ENCODE measurements around the gene APBB2.

APBB2 gene

GRCh38 chr4:41175794-41176193 is 38.5 kb downstream of the APBB2 start:
- Histone ChIP-seq H3K36me3 (ENCODE audit: control insufficient read depth, insufficient read depth, low read length) (no peaks in the 10 kb centered on the region), H3K27ac (ENCODE audit: low read depth, low read length, severe bottlenecking) (no peak overlapping the region), H3K9me3 (ENCODE audit: control insufficient read depth, low read length) (no peaks in the 10 kb centered on the region), H3K4me3 (ENCODE audit: extremely low read depth, insufficient read depth, low read length, poor library complexity, severe bottlenecking) (no peak overlapping the region), H3K4me1 (ENCODE audit: control insufficient read depth, insufficient read depth, low read length, poor library complexity, severe bottlenecking) (peaks cover 23% of the 10 kb centered on the region)

- Histone ChIP-seq H3K27ac (ENCODE audit: low read depth, low read length, severe bottlenecking) (no peak overlapping the region), H3K4me1 (ENCODE audit: control insufficient read depth, insufficient read depth, low read length, poor library complexity, severe bottlenecking) (peaks cover 23% of the 10 kb centered on the region), H3K9me3 (ENCODE audit: control insufficient read depth, low read length) (no peaks in the 10 kb centered on the region), H3K4me3 (ENCODE audit: extremely low read depth, insufficient read depth, low read length, poor library complexity, severe bottlenecking) (no peak overlapping the region), H3K36me3 (ENCODE audit: control insufficient read depth, insufficient read depth, low read length) (no peaks in the 10 kb centered on the region)
- 100% methylated on average over 1 to 2 of the region's 4 CpGs for WGBS, 2 experiments (ENCODE audit: insufficient coverage in 2 of 2)
Measured at GRCh38 chr4:41174444-41174843, 39.9 kb downstream of the APBB2 start.

GRCh38 chr4:41172786-41173185 is 41.6 kb downstream of the APBB2 start:
- no peak overlapping the region for H3K4me3 ChIP-seq (ENCODE audit: extremely low read depth, insufficient read depth, low read length, poor library complexity, severe bottlenecking)
- 90 to 100% methylated on average over 2 of the region's 2 CpGs for WGBS, 2 experiments (ENCODE audit: insufficient coverage in 2 of 2)
- H3K36me3 ChIP-seq (ENCODE audit: control insufficient read depth, insufficient read depth, low read length) = no peaks in the 10 kb centered on the region
- no peak overlapping the region for H3K27ac ChIP-seq (ENCODE audit: low read depth, low read length, severe bottlenecking)
- peaks cover 18% of the 10 kb centered on the region for H3K4me1 ChIP-seq (ENCODE audit: control insufficient read depth, insufficient read depth, low read length, poor library complexity, severe bottlenecking)
- no peaks in the 10 kb centered on the region for H3K9me3 ChIP-seq (ENCODE audit: control insufficient read depth, low read length)

- WGBS, 2 experiments (ENCODE audit: insufficient coverage in 2 of 2) = 43 to 57% methylated on average over 1 of the region's 4 CpGs
- Histone ChIP-seq H3K36me3 (ENCODE audit: control insufficient read depth, insufficient read depth, low read length) (no peaks in the 10 kb centered on the region), H3K4me1 (ENCODE audit: control insufficient read depth, insufficient read depth, low read length, poor library complexity, severe bottlenecking) (no peaks in the 10 kb centered on the region), H3K27ac (ENCODE audit: low read depth, low read length, severe bottlenecking) (no peak overlapping the region), H3K4me3 (ENCODE audit: extremely low read depth, insufficient read depth, low read length, poor library complexity, severe bottlenecking) (no peak overlapping the region), H3K9me3 (ENCODE audit: control insufficient read depth, low read length) (no peaks in the 10 kb centered on the region)
Measured at GRCh38 chr4:41169256-41169800, 45.0 kb downstream of the APBB2 start.

GRCh38 chr4:41167191-41167590 is 47.2 kb downstream of the APBB2 start:
- 40 to 100% methylated on average over 1 of the region's 4 CpGs for WGBS, 2 experiments (ENCODE audit: insufficient coverage in 2 of 2)

GRCh38 chr4:41164405-41164804 is 49.9 kb downstream of the APBB2 start:
- Histone ChIP-seq H3K4me3 (ENCODE audit: extremely low read depth, insufficient read depth, low read length, poor library complexity, severe bottlenecking) (no peak overlapping the region), H3K9me3 (ENCODE audit: control insufficient read depth, low read length) (no peaks in the 10 kb centered on the region), H3K36me3 (ENCODE audit: control insufficient read depth, insufficient read depth, low read length) (no peaks in the 10 kb centered on the region), H3K27ac (ENCODE audit: low read depth, low read length, severe bottlenecking) (no peak overlapping the region), H3K4me1 (ENCODE audit: control insufficient read depth, insufficient read depth, low read length, poor library complexity, severe bottlenecking) (peaks cover 3% of the 10 kb centered on the region)
- WGBS, 2 experiments (ENCODE audit: insufficient coverage in 2 of 2) = no CpG with 5 or more reads among the region's 2 CpGs

More at GRCh38 chr4:41167191-41167590, 47.2 kb downstream of the APBB2 start:
- H3K4me3 ChIP-seq (ENCODE audit: extremely low read depth, insufficient read depth, low read length, poor library complexity, severe bottlenecking) = no peak overlapping the region
- no peaks in the 10 kb centered on the region for H3K36me3 ChIP-seq (ENCODE audit: control insufficient read depth, insufficient read depth, low read length)
- no peaks in the 10 kb centered on the region for H3K4me1 ChIP-seq (ENCODE audit: control insufficient read depth, insufficient read depth, low read length, poor library complexity, severe bottlenecking)
- H3K9me3 ChIP-seq (ENCODE audit: control insufficient read depth, low read length) = no peaks in the 10 kb centered on the region
- H3K27ac ChIP-seq (ENCODE audit: low read depth, low read length, severe bottlenecking) = no peak overlapping the region

GRCh38 chr4:41161355-41161754 is 53.0 kb downstream of the APBB2 start:
- Histone ChIP-seq H3K4me3 (ENCODE audit: extremely low read depth, insufficient read depth, low read length, poor library complexity, severe bottlenecking) (no peak overlapping the region), H3K36me3 (ENCODE audit: control insufficient read depth, insufficient read depth, low read length) (no peaks in the 10 kb centered on the region), H3K9me3 (ENCODE audit: control insufficient read depth, low read length) (no peaks in the 10 kb centered on the region), H3K4me1 (ENCODE audit: control insufficient read depth, insufficient read depth, low read length, poor library complexity, severe bottlenecking) (peaks cover 3% of the 10 kb centered on the region), H3K27ac (ENCODE audit: low read depth, low read length, severe bottlenecking) (no peak overlapping the region)
- WGBS, 2 experiments (ENCODE audit: insufficient coverage in 2 of 2) = 83% methylated on average over 1 of the region's 3 CpGs; no CpG with 5 or more reads in 1 of the 2 experiments

GRCh38 chr4:41160856-41161255 is 53.5 kb downstream of the APBB2 start:
- no peaks in the 10 kb centered on the region for H3K9me3 ChIP-seq (ENCODE audit: control insufficient read depth, low read length)
- no peak overlapping the region for H3K4me3 ChIP-seq (ENCODE audit: extremely low read depth, insufficient read depth, low read length, poor library complexity, severe bottlenecking)
- WGBS, 2 experiments (ENCODE audit: insufficient coverage in 2 of 2) = 100% methylated on average over 1 of the region's 4 CpGs; no CpG with 5 or more reads in 1 of the 2 experiments
- no peaks in the 10 kb centered on the region for H3K36me3 ChIP-seq (ENCODE audit: control insufficient read depth, insufficient read depth, low read length)
- H3K27ac ChIP-seq (ENCODE audit: low read depth, low read length, severe bottlenecking) = no peak overlapping the region
- H3K4me1 ChIP-seq (ENCODE audit: control insufficient read depth, insufficient read depth, low read length, poor library complexity, severe bottlenecking) = peaks cover 4% of the 10 kb centered on the region

GRCh38 chr4:41160012-41160789 is 54.1 kb downstream of the APBB2 start:
- no peaks in the 10 kb centered on the region for H3K36me3 ChIP-seq (ENCODE audit: control insufficient read depth, insufficient read depth, low read length)
- H3K4me1 ChIP-seq (ENCODE audit: control insufficient read depth, insufficient read depth, low read length, poor library complexity, severe bottlenecking) = peaks cover 10% of the 10 kb centered on the region
- WGBS, 2 experiments (ENCODE audit: insufficient coverage in 2 of 2) = 81 to 90% methylated on average over 6 to 7 of the region's 10 CpGs
- no peaks in the 10 kb centered on the region for H3K9me3 ChIP-seq (ENCODE audit: control insufficient read depth, low read length)
- H3K4me3 ChIP-seq (ENCODE audit: extremely low read depth, insufficient read depth, low read length, poor library complexity, severe bottlenecking) = no peak overlapping the region
- H3K27ac ChIP-seq (ENCODE audit: low read depth, low read length, severe bottlenecking) = peak overlapping the region; percentile 24

GRCh38 chr4:41158756-41159155 is 55.6 kb downstream of the APBB2 start:
- H3K36me3 ChIP-seq (ENCODE audit: control insufficient read depth, insufficient read depth, low read length) = no peaks in the 10 kb centered on the region
- no peak overlapping the region for H3K27ac ChIP-seq (ENCODE audit: low read depth, low read length, severe bottlenecking)
- 88 to 100% methylated on average over 2 to 3 of the region's 5 CpGs for WGBS, 2 experiments (ENCODE audit: insufficient coverage in 2 of 2)

GRCh38 chr4:41158274-41158673 is 56.1 kb downstream of the APBB2 start:
- Histone ChIP-seq H3K9me3 (ENCODE audit: control insufficient read depth, low read length) (no peaks in the 10 kb centered on the region), H3K4me1 (ENCODE audit: control insufficient read depth, insufficient read depth, low read length, poor library complexity, severe bottlenecking) (peaks cover 18% of the 10 kb centered on the region), H3K27ac (ENCODE audit: low read depth, low read length, severe bottlenecking) (no peak overlapping the region), H3K4me3 (ENCODE audit: extremely low read depth, insufficient read depth, low read length, poor library complexity, severe bottlenecking) (no peak overlapping the region), H3K36me3 (ENCODE audit: control insufficient read depth, insufficient read depth, low read length) (no peaks in the 10 kb centered on the region)
- WGBS, 2 experiments (ENCODE audit: insufficient coverage in 2 of 2) = 78% methylated on average over 1 of the region's 1 CpG; no CpG with 5 or more reads in 1 of the 2 experiments

More at GRCh38 chr4:41158756-41159155, 55.6 kb downstream of the APBB2 start:
- peaks cover 18% of the 10 kb centered on the region for H3K4me1 ChIP-seq (ENCODE audit: control insufficient read depth, insufficient read depth, low read length, poor library complexity, severe bottlenecking)
- no peak overlapping the region for H3K4me3 ChIP-seq (ENCODE audit: extremely low read depth, insufficient read depth, low read length, poor library complexity, severe bottlenecking)
- H3K9me3 ChIP-seq (ENCODE audit: control insufficient read depth, low read length) = no peaks in the 10 kb centered on the region

Measured in mesodermal cell (in vitro differentiated cells).